ENCODE data around the gene CD4. TPM values are rescaled to one million over a fixed set of nuclear protein-coding genes. Genes with fewer than 3 reads are reported as not detected.

Gene CD4
- total and polyA plus RNA-seq, 10 of the 15 experiments (the other 5 are each of a cell fraction or from before 2014, with no cell fraction given), result 0.24 to 1.6 (median 0.69) TPM

DNA sequence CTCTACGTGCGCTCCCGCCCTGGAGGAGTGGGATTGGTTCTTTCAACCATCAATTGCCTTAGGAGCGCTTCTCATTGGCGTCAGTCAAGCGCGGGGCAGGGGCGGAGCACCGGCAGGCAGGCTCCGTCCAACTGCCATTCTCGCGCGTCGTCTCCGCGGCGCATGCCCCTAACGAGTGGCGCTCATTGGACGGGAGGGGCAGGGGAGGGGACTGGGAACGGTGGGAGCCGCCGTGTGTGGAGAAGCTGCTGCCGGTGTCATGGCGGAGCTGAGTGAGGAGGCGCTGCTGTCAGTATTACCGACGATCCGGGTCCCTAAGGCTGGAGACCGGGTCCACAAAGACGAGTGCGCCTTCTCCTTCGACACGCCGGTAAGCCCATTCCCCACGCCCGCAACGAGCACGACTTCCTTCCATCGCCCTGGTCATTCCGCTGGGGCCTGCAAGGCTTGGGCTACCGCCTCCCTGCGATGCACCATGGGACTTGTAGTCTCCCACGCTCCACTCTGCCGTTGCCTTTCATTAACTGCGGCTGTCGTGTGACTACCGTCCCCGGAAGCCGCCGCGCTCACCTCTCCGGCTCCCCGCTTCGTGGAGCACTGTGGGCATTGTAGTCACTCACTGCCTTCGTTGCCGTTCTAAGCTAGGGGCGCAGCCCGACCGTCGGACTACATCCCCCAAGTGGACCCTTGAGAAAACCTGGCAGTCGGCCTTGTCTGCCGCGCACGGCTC is 62.8 kb downstream of the CD4 start, which contains the start of gene USP5 (continued):
- TF ChIP-seq, protein P1, sequence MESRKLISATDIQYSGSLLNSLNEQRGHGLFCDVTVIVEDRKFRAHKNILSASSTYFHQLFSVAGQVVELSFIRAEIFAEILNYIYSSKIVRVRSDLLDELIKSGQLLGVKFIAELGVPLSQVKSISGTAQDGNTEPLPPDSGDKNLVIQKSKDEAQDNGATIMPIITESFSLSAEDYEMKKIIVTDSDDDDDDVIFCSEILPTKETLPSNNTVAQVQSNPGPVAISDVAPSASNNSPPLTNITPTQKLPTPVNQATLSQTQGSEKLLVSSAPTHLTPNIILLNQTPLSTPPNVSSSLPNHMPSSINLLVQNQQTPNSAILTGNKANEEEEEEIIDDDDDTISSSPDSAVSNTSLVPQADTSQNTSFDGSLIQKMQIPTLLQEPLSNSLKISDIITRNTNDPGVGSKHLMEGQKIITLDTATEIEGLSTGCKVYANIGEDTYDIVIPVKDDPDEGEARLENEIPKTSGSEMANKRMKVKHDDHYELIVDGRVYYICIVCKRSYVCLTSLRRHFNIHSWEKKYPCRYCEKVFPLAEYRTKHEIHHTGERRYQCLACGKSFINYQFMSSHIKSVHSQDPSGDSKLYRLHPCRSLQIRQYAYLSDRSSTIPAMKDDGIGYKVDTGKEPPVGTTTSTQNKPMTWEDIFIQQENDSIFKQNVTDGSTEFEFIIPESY (IDR thresholded peaks at IDR 0.05), result 0 out of 2 replicates have a peak, but pooled peaks have one; percentile 39
- TF ChIP-seq, protein P2, sequence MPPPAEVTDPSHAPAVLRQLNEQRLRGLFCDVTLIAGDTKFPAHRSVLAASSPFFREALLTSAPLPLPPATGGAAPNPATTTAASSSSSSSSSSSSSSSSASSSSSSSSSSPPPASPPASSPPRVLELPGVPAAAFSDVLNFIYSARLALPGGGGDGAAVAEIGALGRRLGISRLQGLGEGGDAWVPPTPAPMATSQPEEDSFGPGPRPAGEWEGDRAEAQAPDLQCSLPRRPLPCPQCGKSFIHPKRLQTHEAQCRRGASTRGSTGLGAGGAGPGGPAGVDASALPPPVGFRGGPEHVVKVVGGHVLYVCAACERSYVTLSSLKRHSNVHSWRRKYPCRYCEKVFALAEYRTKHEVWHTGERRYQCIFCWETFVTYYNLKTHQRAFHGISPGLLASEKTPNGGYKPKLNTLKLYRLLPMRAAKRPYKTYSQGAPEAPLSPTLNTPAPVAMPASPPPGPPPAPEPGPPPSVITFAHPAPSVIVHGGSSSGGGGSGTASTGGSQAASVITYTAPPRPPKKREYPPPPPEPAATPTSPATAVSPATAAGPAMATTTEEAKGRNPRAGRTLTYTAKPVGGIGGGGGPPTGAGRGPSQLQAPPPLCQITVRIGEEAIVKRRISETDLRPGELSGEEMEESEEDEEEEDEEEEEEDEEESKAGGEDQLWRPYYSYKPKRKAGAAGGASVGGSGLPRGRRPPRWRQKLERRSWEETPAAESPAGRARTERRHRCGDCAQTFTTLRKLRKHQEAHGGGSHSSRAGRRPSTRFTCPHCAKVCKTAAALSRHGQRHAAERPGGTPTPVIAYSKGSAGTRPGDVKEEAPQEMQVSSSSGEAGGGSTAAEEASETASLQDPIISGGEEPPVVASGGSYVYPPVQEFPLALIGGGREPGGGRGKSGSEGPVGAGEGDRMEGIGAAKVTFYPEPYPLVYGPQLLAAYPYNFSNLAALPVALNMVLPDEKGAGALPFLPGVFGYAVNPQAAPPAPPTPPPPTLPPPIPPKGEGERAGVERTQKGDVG (CRISPR knock-in tag; IDR thresholded peaks at IDR 0.05), result no peak
- TF ChIP-seq MEF2B (IDR thresholded peaks at IDR 0.05; ENCODE audit: partially characterized antibody, poor library complexity, severe bottlenecking), result no peak
- TF ChIP-seq CBX3 (IDR thresholded peaks at IDR 0.05; ENCODE audit: borderline replicate concordance, low read depth), result no peak
- no peak for TF ChIP-seq JUND (IDR thresholded peaks at IDR 0.05; ENCODE audit: low read depth, low read length)
- no peak for TF ChIP-seq ZZZ3 (IDR thresholded peaks at IDR 0.05; ENCODE audit: control insufficient read depth, insufficient read length, low read depth)
- peak; percentile 28; the same call in 1 of the 2 replicates for TF ChIP-seq JUNB (IDR thresholded peaks at IDR 0.05)
- no peak for TF ChIP-seq NFIC (IDR thresholded peaks at IDR 0.05; ENCODE audit: low read depth, low read length)
- TF ChIP-seq NFYA (IDR thresholded peaks at IDR 0.05; ENCODE audit: borderline replicate concordance, low read depth, low read length), result no peak
- TF ChIP-seq, protein P3, sequence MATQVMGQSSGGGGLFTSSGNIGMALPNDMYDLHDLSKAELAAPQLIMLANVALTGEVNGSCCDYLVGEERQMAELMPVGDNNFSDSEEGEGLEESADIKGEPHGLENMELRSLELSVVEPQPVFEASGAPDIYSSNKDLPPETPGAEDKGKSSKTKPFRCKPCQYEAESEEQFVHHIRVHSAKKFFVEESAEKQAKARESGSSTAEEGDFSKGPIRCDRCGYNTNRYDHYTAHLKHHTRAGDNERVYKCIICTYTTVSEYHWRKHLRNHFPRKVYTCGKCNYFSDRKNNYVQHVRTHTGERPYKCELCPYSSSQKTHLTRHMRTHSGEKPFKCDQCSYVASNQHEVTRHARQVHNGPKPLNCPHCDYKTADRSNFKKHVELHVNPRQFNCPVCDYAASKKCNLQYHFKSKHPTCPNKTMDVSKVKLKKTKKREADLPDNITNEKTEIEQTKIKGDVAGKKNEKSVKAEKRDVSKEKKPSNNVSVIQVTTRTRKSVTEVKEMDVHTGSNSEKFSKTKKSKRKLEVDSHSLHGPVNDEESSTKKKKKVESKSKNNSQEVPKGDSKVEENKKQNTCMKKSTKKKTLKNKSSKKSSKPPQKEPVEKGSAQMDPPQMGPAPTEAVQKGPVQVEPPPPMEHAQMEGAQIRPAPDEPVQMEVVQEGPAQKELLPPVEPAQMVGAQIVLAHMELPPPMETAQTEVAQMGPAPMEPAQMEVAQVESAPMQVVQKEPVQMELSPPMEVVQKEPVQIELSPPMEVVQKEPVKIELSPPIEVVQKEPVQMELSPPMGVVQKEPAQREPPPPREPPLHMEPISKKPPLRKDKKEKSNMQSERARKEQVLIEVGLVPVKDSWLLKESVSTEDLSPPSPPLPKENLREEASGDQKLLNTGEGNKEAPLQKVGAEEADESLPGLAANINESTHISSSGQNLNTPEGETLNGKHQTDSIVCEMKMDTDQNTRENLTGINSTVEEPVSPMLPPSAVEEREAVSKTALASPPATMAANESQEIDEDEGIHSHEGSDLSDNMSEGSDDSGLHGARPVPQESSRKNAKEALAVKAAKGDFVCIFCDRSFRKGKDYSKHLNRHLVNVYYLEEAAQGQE (IDR thresholded peaks at IDR 0.05; ENCODE audit: low read depth, low read length), result no peak
- 0 out of 2 replicates have a peak, but pooled peaks have one; percentile 14 for TF ChIP-seq FOXK2 (IDR thresholded peaks at IDR 0.05)
- TF ChIP-seq WRNIP1 (IDR thresholded peaks at IDR 0.05; ENCODE audit: borderline replicate concordance, low read depth, low read length), result no peak
- TF ChIP-seq, protein P4, sequence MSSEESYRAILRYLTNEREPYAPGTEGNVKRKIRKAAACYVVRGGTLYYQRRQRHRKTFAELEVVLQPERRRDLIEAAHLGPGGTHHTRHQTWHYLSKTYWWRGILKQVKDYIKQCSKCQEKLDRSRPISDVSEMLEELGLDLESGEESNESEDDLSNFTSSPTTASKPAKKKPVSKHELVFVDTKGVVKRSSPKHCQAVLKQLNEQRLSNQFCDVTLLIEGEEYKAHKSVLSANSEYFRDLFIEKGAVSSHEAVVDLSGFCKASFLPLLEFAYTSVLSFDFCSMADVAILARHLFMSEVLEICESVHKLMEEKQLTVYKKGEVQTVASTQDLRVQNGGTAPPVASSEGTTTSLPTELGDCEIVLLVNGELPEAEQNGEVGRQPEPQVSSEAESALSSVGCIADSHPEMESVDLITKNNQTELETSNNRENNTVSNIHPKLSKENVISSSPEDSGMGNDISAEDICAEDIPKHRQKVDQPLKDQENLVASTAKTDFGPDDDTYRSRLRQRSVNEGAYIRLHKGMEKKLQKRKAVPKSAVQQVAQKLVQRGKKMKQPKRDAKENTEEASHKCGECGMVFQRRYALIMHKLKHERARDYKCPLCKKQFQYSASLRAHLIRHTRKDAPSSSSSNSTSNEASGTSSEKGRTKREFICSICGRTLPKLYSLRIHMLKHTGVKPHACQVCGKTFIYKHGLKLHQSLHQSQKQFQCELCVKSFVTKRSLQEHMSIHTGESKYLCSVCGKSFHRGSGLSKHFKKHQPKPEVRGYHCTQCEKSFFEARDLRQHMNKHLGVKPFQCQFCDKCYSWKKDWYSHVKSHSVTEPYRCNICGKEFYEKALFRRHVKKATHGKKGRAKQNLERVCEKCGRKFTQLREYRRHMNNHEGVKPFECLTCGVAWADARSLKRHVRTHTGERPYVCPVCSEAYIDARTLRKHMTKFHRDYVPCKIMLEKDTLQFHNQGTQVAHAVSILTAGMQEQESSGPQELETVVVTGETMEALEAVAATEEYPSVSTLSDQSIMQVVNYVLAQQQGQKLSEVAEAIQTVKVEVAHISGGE (CRISPR knock-in tag; IDR thresholded peaks at IDR 0.05), result peak; percentile 83
- TF ChIP-seq, protein P5, sequence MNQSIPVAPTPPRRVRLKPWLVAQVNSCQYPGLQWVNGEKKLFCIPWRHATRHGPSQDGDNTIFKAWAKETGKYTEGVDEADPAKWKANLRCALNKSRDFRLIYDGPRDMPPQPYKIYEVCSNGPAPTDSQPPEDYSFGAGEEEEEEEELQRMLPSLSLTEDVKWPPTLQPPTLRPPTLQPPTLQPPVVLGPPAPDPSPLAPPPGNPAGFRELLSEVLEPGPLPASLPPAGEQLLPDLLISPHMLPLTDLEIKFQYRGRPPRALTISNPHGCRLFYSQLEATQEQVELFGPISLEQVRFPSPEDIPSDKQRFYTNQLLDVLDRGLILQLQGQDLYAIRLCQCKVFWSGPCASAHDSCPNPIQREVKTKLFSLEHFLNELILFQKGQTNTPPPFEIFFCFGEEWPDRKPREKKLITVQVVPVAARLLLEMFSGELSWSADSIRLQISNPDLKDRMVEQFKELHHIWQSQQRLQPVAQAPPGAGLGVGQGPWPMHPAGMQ (IDR thresholded peaks at IDR 0.05; ENCODE audit: borderline replicate concordance), result no peak
- peak; percentile 85 for TF ChIP-seq NFYB (IDR thresholded peaks at IDR 0.05; ENCODE audit: insufficient read depth, low read depth, low read length)

Measured in GM12878 (cell line).